Measurements from ENCODE around the gene CPB2. TPM values are rescaled to one million over a fixed set of nuclear protein-coding genes. Genes with fewer than 3 reads are reported as not detected.

Gene CPB2
- total and polyA plus RNA-seq, 2 of the 8 experiments (the other 6 are each of a cell fraction or from before 2014, with no cell fraction given) = not detected

DNA sequence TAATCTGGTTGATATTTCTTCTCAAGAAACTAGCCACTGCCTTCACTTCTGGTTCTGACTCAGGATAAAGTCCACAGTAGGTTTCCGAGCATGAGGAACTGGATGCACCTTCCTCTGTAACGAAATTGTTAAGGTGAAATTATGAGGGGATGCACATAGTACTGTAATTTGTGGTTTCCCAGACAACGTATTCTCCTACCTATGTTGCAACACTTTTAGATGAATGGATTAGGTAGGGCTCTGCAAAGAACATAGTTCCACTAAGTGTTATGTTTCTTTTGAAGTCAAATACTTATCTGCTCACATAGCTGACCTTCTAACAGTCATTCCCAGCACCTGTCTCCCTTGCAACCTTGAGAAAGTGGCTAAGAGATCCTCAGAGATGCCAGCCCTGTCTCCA lies 46.6 kb downstream of the CPB2 start:
- Histone ChIP-seq H3K9me3 (ENCODE audit: insufficient read depth in 2 of 2, low read depth in 1 of 2, low read length in 1 of 2) (no peaks in the 10 kb centered on the region), H3K4me2 (ENCODE audit: insufficient read depth in 1 of 2, low read depth in 2 of 2, low read length in 2 of 2) (no peak overlapping the region), H3K18ac (ENCODE audit: extremely low read depth, low read length) (no peak overlapping the region), H3K4ac (replicated peaks; ENCODE audit: insufficient read length, low read depth, low read length) (no peak overlapping the region), H2AK5ac (ENCODE audit: low read depth, low read length) (no peak overlapping the region), H3K4me3 (ENCODE audit: extremely low read depth in 1 of 4, insufficient read depth in 2 of 4, low read depth in 3 of 4, low read length in 4 of 4) (no peak overlapping the region), H3K56ac (replicated peaks; ENCODE audit: insufficient read length, low read depth, low read length) (no peak overlapping the region), H2BK12ac (ENCODE audit: low read depth, low read length) (no peak overlapping the region), H3K14ac (ENCODE audit: insufficient read length) (no peak overlapping the region), H3K27me3 (replicated peaks in 1 of 4; ENCODE audit: control insufficient read depth in 3 of 4, extremely low read depth in 1 of 4, insufficient read depth in 3 of 4, low read length in 3 of 4) (no peaks in the 10 kb centered on the region), H2BK120ac (replicated peaks; ENCODE audit: low read depth, low read length) (no peak overlapping the region), H3K79me2 (ENCODE audit: control insufficient read depth in 1 of 2, insufficient read depth in 2 of 2, low read length in 2 of 2) (no peaks in the 10 kb centered on the region), H3K9ac (replicated peaks in 1 of 4; ENCODE audit: extremely low read depth in 1 of 4, low read depth in 3 of 4, low read length in 3 of 4) (no peak overlapping the region), H2AFZ (ENCODE audit: low read length) (no peak overlapping the region), H2BK20ac (ENCODE audit: low read length) (no peak overlapping the region), H2BK5ac (ENCODE audit: low read depth, low read length) (no peak overlapping the region), H3K27ac (ENCODE audit: low read depth, low read length) (no peak overlapping the region), H4K91ac (replicated peaks; ENCODE audit: insufficient read length, low read length) (no peak overlapping the region), H4K5ac (ENCODE audit: insufficient read length, low read depth, low read length) (no peak overlapping the region), H3K79me1 (ENCODE audit: low read depth, low read length) (no peaks in the 10 kb centered on the region), H2BK15ac (ENCODE audit: low read length) (no peak overlapping the region), H3K36me3 (ENCODE audit: control insufficient read depth in 2 of 4, insufficient read depth in 4 of 4, low read length in 3 of 4) (no peaks in the 10 kb centered on the region), H3K23ac (ENCODE audit: insufficient read length) (no peak overlapping the region), H4K20me1 (replicated peaks in 1 of 2; ENCODE audit: control insufficient read depth in 1 of 2, insufficient read depth in 2 of 2, low read length in 2 of 2) (no peaks in the 10 kb centered on the region), H4K8ac (ENCODE audit: extremely low read depth, insufficient read depth, low read length) (no peak overlapping the region), H3K4me1 (replicated peaks in 1 of 4; ENCODE audit: control insufficient read depth in 3 of 4, insufficient read depth in 4 of 4, low read length in 3 of 4) (no peaks in the 10 kb centered on the region), H3K23me2 (ENCODE audit: low read depth, low read length) (no peaks in the 10 kb centered on the region)
- TF ChIP-seq TBP (IDR thresholded peaks at IDR 0.05; ENCODE audit: low read depth, low read length) (no peak), MAFK (IDR thresholded peaks at IDR 0.05; ENCODE audit: low read depth, low read length) (no peak)
- CTCF ChIA-PET (ENCODE audit: partially characterized antibody) = interaction anchor here (1.0 to 1.1 kb wide), 3 partner anchors 14 to 62 kb away, joined by 3 to 4 read pairs (median 4); partner anchors contain the start of gene CPB2
- FAIRE-seq = no peak
- POLR2A ChIA-PET (ENCODE audit: partially characterized antibody) = no interaction called here
- WGBS, 2 experiments (ENCODE audit: extremely low coverage in 1 of 2, insufficient coverage in 1 of 2, insufficient read length in 1 of 2, insufficient replicate concordance in 2 of 2, low coverage in 1 of 2, low lambda C conversion rate in 2 of 2, missing lambda C conversion rate in 1 of 2) = 82% methylated on average over 3 of the region's 3 CpGs; no CpG with 5 or more reads in 1 of the 2 experiments
- no peak for DNase-seq (ENCODE audit: low read depth in 1 of 2, low spot score in 2 of 2)

Measured in H1 (cell line).